Sigmoid colon (tissue), 7 donors: Measurements from ENCODE around the gene LRP1B. TPM values are rescaled to one million over a fixed set of nuclear protein-coding genes. Genes with fewer than 3 reads are reported as not detected.

Experiments
- DNase-seq: peaks from one replicate; pipeline ENCODE4 v3.0.0-alpha.2; 2019
- H3K27ac ChIP-seq, 4 donors: fragments of 200-600 bp; sonication (generic); one replicate each; pipeline ENCODE4 v1.5.1; 2016 to 2019; ENCODE audit warnings: mild to moderate bottlenecking in 1 of 4
- H3K27me3 ChIP-seq, 3 donors: fragments of 200-600 bp; sonication (generic); one replicate each; pipeline ENCODE4 v1.5.1; 2019; ENCODE audit warnings: mild to moderate bottlenecking in 1 of 3
- H3K36me3 ChIP-seq, 4 donors: fragments of 200-600 bp; sonication (generic); one replicate each; pipeline ENCODE4 v1.5.1; 2016 to 2019
- H3K4me1 ChIP-seq, 4 donors: fragments of 200-600 bp; sonication (generic); one replicate each; pipeline ENCODE4 v1.5.1; 2017 to 2019
- H3K4me3 ChIP-seq, 4 donors: fragments of 200-600 bp; sonication (generic); one replicate each; pipeline ENCODE4 v1.5.1; 2017 to 2019; ENCODE audit warnings: mild to moderate bottlenecking in 2 of 4, moderate library complexity in 1 of 4
- H3K9me3 ChIP-seq, 4 donors: fragments of 200-600 bp in 3 of 4; sonication (generic) in 3 of 4; one replicate each; pipeline versions ENCODE4 v1.5.1 to v1.6.1; 2013 to 2019
- EP300 ChIP-seq, 4 donors: sonication (generic); formaldehyde crosslinking; IDR thresholded peaks; one replicate each; pipeline ENCODE4 v1.6.1; 2017; ENCODE audit warnings: antibody characterized with exemption in 4 of 4
- POLR2A ChIP-seq, 2 donors: fragments of 450-650 bp; IDR thresholded peaks; one replicate each; pipeline ENCODE4 v1.6.1; 2016; ENCODE audit warnings: antibody characterized with exemption in 2 of 2, mild to moderate bottlenecking in 2 of 2, moderate library complexity in 2 of 2
- POLR2AphosphoS5 ChIP-seq, 4 donors: sonication (generic); formaldehyde crosslinking; IDR thresholded peaks; one replicate each; pipeline ENCODE4 v1.6.1; 2017; ENCODE audit warnings: antibody characterized with exemption in 4 of 4
- WGBS, 2 donors: extraction: QIAGEN DNeasy Blood & Tissue Kit; methylation state at CpG; one replicate each; pipeline ENCODE4 v1.1.7; 2013; 5-methylcytosine and 5-hydroxymethylcytosine counted together
- intact Hi-C: fragments of 100-400 bp; cut with DNase I; formaldehyde crosslinking; loops from one replicate; pipeline ENCODE4 v1.15.1; 2023
- polyA plus RNA-seq, 3 donors: library from polyadenylated mRNA; stranded (reverse); fragments of 200-250 nt; gene quantifications; one replicate each; pipeline ENCODE4 v1.2.3, GENCODE V29; 2013
- total RNA-seq, 4 donors: library from RNA; depleted of rRNA; stranded (reverse); fragments of >200 nt; gene quantifications; one replicate each; pipeline ENCODE4 v1.1.0, GENCODE V29; 2016
- TF ChIP-seq, protein P1 (sequence below), 4 experiments: fragments of 450-650 bp in 3 of 4; fragments of 200-600 bp in 1 of 4; IDR thresholded peaks; one replicate each; pipeline ENCODE4 v1.5.1; 2016 to 2019; ENCODE audit warnings: antibody characterized with exemption in 4 of 4, mild to moderate bottlenecking in 3 of 4, moderate library complexity in 2 of 4
- donor health status: healthy with polysubstance abuse.
- donor health status: Bipolar disorder and iron deficiency.
- donor health status: healthy.

Gene LRP1B
- total and polyA plus RNA-seq, 7 donors = 0.06 to 5.1 (median 2.0) TPM; not detected in 1

DNA sequence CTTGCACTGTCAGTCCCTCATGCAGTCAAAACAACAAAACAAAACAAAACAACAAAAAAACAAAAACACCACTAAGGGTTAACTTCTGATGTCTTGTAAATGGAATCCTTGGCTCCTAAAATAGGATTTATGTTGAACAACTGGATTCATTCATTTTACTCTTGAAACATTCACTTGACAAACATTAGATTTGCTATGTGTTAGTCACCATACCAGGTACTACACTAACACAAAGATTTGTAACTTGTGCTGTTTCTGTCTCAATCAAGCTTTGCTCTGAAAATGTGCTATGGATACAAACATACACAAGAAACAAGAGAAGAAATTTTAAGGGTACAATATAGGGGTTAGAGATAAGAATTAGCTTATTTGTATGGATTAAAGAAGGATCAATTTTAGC lies 812.8 kb downstream of the LRP1B start:
- H3K4me1 ChIP-seq = no peaks in the 10 kb centered on the region
- intact Hi-C loops = no loop called here
- H3K27me3 ChIP-seq = no peaks in the 10 kb centered on the region
- DNase-seq = no peak
- no peaks in the 10 kb centered on the region for H3K36me3 ChIP-seq
- no peaks in the 10 kb centered on the region for H3K9me3 ChIP-seq
- H3K27ac ChIP-seq = no peak overlapping the region
- TF ChIP-seq, protein P1, sequence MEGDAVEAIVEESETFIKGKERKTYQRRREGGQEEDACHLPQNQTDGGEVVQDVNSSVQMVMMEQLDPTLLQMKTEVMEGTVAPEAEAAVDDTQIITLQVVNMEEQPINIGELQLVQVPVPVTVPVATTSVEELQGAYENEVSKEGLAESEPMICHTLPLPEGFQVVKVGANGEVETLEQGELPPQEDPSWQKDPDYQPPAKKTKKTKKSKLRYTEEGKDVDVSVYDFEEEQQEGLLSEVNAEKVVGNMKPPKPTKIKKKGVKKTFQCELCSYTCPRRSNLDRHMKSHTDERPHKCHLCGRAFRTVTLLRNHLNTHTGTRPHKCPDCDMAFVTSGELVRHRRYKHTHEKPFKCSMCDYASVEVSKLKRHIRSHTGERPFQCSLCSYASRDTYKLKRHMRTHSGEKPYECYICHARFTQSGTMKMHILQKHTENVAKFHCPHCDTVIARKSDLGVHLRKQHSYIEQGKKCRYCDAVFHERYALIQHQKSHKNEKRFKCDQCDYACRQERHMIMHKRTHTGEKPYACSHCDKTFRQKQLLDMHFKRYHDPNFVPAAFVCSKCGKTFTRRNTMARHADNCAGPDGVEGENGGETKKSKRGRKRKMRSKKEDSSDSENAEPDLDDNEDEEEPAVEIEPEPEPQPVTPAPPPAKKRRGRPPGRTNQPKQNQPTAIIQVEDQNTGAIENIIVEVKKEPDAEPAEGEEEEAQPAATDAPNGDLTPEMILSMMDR (IDR thresholded peaks at IDR 0.05) = no peak
- no peak for TF ChIP-seq EP300 (IDR thresholded peaks at IDR 0.05)
- no peak for TF ChIP-seq POLR2A (IDR thresholded peaks at IDR 0.05)
- TF ChIP-seq POLR2AphosphoS5 (IDR thresholded peaks at IDR 0.05) = no peak
- H3K4me3 ChIP-seq = no peak overlapping the region

DNA sequence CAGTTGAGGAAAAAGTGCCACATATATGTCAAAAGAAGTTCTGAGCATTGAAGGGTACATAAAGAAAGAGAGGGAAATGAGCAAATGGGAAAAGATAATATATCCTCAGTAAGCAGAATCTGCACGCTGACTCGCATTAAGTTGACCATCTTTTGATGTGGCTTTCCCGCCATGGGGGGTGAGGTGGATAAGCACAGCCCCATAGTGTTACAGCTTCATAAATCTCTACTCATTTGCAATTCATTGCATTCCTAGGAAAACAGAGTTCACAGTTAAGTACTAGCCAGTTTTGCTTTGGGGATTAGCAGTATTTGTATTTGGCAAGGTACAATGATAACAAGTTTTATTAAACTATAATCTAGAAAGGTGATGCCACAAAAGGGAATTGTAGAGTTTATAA lies 814.2 kb downstream of the LRP1B start:
- Histone ChIP-seq H3K27me3 (no peaks in the 10 kb centered on the region), H3K4me3 (no peak overlapping the region), H3K36me3 (no peaks in the 10 kb centered on the region), H3K4me1 (no peaks in the 10 kb centered on the region), H3K9me3 (no peaks in the 10 kb centered on the region), H3K27ac (no peak overlapping the region)
- TF ChIP-seq POLR2AphosphoS5 (IDR thresholded peaks at IDR 0.05) (no peak), EP300 (IDR thresholded peaks at IDR 0.05) (no peak), POLR2A (IDR thresholded peaks at IDR 0.05) (no peak)
- TF ChIP-seq, protein P1 (IDR thresholded peaks at IDR 0.05) = no peak
- intact Hi-C loops = no loop called here
- DNase-seq = no peak
- 90 to 91% methylated on average over 3 of the region's 3 CpGs for WGBS, 2 donors

DNA sequence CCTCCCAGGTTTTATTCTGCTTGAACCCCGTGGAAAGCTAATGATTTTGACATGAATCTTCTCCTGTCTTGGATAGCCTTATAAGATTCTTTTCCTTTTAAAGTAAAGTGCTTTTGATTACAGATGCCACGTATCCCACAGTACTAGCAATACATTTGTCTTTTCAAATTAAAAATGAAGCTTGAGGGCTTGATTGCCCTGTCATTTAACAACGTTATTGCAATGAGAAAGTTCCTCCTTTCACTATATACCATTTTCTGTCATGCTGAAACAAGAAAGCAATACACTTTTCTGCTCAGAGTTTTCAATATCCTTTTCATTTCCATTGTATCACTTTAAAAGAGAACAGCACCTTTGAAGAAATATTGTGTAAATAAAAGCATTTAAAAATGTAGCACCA lies 814.7 kb downstream of the LRP1B start:
- no peak overlapping the region for H3K27ac ChIP-seq
- no peaks in the 10 kb centered on the region for H3K4me1 ChIP-seq
- WGBS, 2 donors = 45 to 80% methylated on average over 3 of the region's 3 CpGs
- no peaks in the 10 kb centered on the region for H3K36me3 ChIP-seq
- no peak overlapping the region for H3K4me3 ChIP-seq
- no peaks in the 10 kb centered on the region for H3K27me3 ChIP-seq
- no peak for DNase-seq
- intact Hi-C loops = no loop called here
- TF ChIP-seq, protein P1 (IDR thresholded peaks at IDR 0.05) = no peak
- TF ChIP-seq EP300 (IDR thresholded peaks at IDR 0.05) = no peak
- TF ChIP-seq POLR2A (IDR thresholded peaks at IDR 0.05) = no peak
- TF ChIP-seq POLR2AphosphoS5 (IDR thresholded peaks at IDR 0.05) = no peak
- H3K9me3 ChIP-seq = no peaks in the 10 kb centered on the region

DNA sequence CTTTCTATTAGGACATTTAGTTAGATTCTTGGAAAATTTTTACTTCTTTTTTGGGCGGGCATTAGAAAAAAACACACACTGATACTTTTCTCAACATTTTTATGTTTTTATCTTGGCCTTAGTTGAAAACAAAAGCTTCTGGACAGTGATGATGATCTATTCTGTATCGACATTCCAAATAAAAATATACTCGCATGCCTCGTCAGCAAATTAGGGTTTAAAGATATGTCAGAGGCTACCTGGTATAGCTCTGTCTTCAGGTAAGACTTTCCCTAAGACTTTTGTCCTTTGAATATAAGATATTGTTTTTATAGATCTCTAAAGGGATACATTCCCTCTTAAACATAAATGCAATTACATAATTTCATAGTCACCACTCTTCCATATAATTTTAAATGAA lies 816.8 kb downstream of the LRP1B start:
- no peak for TF ChIP-seq EP300 (IDR thresholded peaks at IDR 0.05)
- TF ChIP-seq POLR2A (IDR thresholded peaks at IDR 0.05) = no peak
- TF ChIP-seq, protein P1 (IDR thresholded peaks at IDR 0.05) = no peak
- TF ChIP-seq POLR2AphosphoS5 (IDR thresholded peaks at IDR 0.05) = no peak
- DNase-seq = no peak
- Histone ChIP-seq H3K27me3 (no peaks in the 10 kb centered on the region), H3K4me1 (no peaks in the 10 kb centered on the region), H3K36me3 (no peaks in the 10 kb centered on the region), H3K9me3 (no peaks in the 10 kb centered on the region), H3K4me3 (no peak overlapping the region), H3K27ac (no peak overlapping the region)
- 94 to 95% methylated on average over 4 of the region's 4 CpGs for WGBS, 2 donors
- intact Hi-C loops = no loop called here

DNA sequence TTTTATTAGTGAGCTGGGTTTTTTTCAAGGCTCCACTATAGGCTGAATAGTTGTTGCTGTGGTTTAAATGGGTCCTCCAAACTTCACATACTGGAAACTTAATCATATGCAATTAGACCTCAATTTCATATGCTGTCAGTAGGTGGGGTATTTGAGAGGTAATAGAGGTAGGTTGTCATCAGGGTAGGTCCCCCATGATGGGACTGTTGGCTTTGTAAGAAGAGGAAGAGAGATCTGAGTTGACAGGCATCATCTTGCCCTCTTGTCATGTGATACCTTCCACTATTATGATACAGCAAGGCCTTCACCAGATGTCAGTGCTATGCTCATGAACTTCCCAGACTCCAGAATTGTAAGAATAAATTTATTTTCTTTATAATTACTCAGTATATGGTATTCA lies 819.4 kb downstream of the LRP1B start:
- TF ChIP-seq EP300 (IDR thresholded peaks at IDR 0.05) = no peak
- no peak for DNase-seq
- intact Hi-C loops = no loop called here

More for the DNA sequence above, 819.4 kb downstream of the LRP1B start:
- no peak overlapping the region for H3K27ac ChIP-seq
- no peaks in the 10 kb centered on the region for H3K9me3 ChIP-seq
- H3K4me1 ChIP-seq = no peaks in the 10 kb centered on the region
- no peaks in the 10 kb centered on the region for H3K27me3 ChIP-seq
- H3K36me3 ChIP-seq = no peaks in the 10 kb centered on the region
- H3K4me3 ChIP-seq = no peak overlapping the region
